HG03457 (cell line): ENCODE results near the gene SLC25A22.

ENCODE experiments used
- ATAC-seq: cut with Tn5 transposase; IDR thresholded peaks from one replicate; pipeline ENCODE4 v1.9.1; 2021; ENCODE audit warnings: moderate number of reproducible peaks; ENCODE audit not compliant: unreplicated experiment

Gene SLC25A22

DNA sequence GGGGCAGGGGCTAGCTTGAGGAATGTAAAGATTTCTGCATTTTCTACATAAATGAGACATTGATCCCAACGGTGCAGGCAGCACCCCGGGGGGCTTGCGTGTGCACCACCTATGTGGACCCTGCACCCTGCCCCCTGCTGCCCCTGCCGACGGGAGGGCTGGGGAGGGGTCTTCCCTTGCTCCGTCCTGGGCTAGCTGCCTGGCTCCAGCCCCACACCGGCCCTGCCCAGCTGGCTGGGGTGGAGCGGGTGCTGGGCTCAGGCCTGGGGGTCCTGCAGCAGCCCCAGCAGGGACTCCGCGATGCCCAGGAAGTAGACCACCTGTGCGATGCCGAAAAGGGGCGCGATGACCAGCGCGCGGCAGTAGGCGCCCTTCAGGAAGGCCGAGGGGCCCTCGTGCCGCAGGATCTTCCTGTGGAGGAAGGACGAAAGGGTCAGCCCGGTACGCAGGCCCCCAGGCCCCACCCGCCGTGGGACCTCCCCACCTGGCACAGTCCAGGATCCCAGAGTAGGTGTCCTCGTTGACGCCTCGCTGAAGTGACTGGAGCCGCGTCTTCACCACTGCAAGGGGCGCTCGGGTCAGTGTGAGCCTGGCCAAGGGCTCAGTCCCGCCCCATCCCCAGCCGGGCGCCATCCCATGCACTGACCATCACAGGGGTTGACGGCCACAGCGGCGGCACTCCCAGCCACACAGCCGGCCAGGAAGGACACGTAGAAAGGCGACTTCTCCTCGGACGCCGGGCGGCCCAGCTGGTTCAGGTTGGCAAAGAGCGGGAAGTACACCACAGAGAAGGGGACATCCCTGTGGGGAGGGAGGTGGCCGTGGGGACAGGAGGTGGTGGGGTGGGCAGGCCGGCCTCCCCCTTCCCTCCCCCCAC lies 6.2 kb downstream of the SLC25A22 start:
- no peak for ATAC-seq

DNA sequence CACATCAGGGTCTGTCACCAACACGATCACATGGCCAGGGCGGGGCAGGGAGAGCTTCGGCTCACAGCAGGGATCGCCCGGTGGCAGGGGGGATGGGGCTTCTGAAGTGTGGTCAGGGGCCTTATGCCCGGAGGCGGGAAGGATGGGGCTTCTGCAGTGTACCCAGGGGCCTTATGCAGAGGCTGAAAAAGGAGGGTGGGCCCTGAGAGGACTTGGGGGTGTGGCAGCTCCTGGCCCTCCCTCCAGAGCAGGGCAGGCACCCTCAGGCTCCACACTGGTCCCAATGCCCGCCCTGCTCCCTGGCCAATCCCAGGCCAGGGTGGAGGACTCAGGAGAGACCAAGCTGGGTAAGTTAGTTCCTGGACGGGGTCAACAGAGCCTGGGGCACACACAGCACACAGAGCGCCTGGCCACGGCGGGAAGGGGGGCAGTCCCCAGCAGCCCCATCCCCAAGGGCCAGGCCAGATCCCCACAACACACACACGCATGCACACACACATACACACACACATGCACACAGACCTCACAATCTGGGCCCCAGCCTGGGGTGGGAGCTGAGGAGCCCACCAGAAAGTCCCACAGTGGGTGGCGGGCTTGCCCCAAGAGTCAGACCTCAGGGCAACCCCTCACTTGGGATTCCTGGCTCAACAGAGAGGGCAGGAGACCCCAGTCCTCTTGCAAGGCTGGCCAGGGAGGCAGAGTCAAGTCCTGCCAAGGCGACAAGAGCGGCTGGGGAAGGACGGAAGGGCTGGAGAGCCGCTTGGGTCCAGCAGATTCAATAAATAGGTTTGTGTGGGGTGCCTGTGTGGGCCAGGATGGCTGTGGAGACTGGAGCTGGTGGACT lies 7.1 kb downstream of the SLC25A22 start:
- ATAC-seq = no peak

DNA sequence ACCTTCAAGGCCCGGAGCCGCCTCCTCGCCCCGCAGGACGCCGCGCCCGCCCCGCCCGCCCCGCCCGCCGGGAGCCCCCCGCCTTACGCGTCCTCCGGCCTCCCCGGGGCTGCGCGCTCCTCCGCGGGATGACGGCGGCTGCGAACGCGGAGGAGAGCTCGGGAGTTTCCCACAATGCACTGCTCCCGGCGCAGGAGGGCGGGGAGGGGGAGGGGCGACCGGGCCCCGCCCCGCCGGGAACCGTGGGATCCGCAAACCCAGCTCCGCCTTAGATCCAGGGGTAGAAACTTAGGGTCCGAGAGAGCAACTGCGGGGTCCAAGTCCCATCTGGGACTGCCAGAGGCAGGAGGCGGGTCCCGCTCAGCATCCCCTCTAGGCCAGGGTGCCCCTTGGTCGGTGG lies 8.1 kb downstream of the SLC25A22 start, which contains the start of gene CEND1:
CEND1 (minus strand) TSS at position 148 of the 400 bp plus-strand sequence. CDS start 1,514 bp downstream, outside the sequence.
- no peak for ATAC-seq

DNA sequence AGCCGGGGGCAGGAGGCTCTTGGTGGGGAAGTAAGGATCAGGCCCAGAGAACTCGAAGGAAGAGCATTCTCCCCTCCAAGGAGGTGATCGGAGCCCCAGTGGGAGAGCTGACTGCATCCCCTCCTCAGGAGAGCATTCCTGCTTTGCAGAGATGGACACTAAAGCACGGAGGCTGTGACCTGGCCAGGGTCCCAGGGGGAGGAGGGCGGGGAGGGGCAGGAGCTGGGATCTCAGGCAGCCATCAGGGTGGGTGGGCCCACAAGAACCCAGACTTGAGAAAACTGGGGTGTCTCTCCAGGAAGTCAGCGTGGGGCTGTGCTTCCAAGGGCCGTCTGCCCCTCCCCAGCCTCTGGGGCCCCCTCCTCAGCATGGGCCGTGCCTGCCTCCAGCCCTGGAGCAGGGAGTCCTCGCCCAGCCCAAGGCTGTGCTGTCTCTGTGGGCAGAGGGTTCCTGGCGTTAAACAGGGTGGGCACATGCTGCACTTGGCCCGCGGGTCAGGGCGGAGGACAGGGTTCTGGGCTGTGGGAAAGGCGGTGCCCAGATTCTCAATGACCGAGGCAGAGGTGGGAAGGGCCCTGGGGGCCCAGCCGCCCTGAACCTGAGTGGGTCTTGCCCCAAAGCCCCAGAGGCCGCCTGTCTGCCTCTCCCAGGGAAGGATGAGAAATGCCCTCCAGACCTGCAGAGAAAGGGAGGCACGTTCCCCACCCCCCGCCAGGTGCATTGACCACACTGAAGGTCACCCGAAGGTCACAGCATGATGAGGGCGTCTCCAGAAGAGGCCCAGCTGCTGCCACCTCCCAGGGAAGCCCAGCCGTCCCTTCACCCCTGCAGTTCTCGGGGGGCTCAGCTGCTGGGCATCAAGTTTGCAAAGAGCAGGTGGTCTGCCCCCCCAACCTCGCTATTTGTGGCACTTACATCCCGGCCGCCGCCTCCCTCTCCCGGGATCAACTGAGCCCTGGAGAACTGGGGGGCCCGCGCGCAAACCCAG lies 8.8 kb downstream of the SLC25A22 start:
- no peak for ATAC-seq

DNA sequence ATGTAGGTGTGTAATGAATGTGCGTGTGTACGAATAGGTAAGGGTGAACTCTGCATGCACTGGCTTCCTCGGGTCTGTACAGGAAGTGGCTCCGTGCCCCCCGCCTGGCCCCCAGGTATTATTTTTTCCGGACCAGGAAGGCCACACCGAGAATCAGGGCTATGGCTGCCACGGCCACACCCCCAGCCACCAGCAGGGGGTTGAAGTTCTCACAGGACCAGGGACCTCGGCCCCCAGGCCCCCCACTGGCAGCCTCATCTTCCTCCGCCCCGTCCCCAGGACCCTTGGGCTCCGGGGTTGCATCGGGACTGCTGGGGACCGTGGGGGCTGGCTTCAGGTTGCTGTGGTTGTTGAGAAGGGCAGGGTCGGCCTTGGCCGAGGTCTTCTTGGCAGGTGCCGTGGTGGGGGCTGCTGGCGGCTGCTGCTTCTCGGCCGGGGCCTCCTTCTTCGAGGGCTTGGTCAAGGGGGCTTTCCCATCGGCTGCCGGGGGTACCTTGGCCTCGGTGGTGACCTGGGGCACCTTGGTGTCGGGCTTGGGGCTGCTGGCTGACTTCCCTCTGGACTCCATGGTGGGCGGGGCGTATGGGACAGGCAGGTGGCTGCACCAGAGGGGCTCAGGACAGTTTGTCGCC lies 10.0 kb downstream of the SLC25A22 start:
- ATAC-seq = no peak

DNA sequence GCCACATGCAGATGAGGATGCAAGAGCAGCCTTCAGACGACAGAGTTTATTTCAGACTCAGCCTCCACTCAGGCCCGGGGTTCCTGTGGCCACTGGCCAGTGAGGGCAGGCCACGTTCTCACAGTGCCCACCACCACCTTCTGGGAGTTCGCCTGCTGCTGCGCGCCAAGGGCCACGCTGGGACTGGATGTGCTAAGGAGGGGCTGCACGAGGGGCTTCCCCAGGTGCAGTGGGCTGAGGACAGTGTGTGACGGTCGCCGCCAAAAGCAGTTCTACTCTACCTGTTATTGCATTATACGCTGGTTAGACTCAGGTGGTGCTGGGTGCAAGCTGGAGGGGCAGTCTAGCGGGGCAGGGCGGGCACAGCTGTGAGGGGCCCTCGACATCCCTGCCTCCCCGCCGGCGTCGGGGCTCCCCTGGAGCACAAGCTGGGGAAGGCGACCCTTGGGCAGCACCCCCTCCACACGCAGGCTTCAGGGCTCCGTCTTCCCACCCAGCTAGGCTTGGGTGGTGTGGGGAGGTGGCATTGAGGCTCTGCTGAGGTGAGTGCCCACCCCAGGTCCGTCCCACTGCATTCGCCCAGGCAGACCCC lies 10.9 kb downstream of the SLC25A22 start:
- ATAC-seq = no peak

DNA sequence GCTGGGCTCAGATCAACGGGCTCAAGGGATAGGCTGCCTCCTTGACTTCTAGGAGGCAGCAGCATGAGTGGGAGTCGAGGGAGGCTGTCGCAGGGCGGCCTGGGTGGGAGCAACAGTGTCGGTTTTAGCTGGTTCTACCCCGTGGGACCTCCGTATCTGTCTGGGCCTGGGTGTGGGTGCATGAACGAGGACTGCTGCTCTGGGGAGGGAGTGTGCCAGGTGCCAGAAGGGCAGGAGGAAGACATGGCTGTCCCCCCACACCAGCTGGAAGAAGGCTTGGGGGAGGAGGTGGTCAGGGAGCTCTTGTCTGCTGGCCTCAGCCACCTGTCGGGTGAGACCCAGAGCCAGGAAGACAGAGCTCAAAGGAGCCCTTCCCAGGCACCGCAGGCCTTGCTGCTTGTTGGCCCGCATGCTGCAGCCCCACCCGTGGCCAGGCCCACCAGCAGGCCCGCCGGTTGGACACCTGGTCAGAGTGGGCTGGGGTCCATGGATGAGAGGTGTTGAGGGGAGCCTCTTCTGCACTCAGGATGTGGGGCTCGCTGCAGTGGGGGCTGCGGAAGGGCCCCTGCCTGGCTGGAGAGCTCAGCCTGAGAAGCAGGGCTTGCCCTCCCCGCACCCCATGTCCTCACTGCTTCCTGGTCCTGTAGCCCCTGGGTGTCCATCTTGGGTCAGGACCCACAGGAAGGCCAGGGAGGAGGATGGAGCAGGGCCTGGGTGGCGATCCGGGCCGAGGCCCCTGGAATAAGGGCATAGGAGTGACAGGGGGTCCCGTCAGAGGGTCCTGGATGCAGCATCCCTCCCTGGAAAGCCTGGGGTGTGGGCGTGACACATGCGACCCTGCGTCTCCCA lies 11.6 kb downstream of the SLC25A22 start:
- no peak for ATAC-seq

DNA sequence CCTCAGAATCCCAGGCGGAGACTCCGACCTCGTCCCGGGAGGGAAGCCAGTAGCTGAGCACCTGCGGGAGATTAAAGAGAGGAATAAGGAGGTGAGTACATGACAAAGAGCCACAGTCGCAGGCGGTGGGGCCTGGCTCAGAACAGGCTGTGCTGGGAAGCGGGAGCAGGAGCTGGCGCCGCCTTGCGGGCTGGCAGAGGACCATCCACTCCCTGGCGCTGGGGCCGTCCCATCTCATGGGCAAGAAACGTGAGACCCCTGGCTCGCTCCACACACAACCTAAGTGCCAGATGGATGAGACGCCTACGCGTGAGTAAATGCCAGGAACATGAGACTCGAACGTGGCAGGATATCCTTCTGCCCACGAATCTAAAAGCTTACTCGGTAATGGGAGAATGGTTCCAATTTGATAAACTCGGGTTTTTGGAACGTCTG lies 14.5 kb downstream of the SLC25A22 start:
- no peak for ATAC-seq

DNA sequence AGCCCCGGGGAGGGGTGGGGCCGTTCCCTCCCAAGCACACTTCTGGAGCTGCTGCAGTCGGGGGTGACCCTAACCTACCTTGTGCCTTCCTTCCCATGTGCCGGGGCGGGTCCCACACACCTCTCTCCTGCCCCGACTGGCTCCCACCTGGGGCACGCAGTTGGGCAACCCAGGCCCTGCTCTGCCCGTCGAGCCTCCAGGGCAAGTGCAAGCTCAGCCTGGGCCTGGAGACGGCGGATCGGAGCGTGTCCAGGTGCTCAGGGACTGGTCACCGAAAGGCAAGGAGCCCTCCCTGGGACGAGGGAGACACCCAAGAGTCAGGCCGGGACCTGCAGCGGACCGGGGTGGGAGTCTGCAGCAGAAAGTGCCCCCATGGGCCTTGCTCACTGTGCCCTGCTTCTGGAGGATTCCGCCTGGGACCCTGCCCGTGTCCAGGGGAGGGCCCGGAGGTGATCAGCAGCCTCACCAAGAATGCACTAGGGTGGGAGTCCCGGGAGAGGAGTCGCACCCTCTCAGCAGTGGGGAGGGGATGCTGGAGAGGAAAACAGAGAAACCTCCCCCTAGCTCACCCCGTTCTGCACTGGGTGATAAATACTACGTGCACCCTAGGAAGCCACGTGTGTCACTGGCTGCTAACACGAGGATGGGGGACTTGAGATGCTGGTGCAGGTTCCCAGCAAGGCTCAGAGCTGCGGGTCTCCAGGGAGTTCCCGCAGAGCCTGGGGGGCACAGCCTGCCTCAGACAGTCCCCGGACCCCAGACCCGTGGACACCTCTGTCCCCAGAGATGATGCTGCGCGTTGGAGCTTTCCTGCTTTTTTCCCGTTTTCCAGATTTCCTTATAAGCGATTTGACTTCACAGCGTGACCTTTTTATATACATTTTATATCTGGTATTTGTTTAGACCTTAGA lies 15.6 kb downstream of the SLC25A22 start:
- ATAC-seq = no peak

DNA sequence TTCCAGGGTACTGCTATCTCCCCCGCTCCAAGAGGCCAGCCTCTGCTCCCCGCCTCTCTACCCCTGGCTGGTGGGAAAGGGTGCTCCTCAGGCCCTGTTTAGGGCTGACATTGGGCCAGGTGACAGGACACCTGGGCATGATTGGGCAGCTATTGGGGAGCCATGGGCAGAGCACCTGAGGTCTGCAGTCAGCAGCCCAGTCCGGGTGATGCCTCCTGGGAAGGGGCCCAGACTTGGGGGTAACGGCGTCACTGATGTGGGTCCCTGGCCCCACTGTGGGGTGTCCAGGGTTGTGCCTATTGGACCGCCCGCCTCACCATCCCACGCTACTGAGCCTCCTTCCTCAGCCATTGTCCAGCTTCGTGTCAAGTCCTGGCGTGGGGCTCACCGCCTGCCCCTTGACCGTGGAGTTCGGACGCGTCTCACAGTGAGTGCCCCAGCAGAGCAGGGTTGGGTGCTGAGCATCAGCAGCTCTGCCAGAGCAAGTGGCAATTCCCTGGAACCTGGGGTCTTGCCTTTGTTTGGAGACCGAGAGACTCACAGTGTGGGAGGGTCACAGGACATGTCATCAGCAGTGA lies 18.0 kb downstream of the SLC25A22 start:
- ATAC-seq = no peak

DNA sequence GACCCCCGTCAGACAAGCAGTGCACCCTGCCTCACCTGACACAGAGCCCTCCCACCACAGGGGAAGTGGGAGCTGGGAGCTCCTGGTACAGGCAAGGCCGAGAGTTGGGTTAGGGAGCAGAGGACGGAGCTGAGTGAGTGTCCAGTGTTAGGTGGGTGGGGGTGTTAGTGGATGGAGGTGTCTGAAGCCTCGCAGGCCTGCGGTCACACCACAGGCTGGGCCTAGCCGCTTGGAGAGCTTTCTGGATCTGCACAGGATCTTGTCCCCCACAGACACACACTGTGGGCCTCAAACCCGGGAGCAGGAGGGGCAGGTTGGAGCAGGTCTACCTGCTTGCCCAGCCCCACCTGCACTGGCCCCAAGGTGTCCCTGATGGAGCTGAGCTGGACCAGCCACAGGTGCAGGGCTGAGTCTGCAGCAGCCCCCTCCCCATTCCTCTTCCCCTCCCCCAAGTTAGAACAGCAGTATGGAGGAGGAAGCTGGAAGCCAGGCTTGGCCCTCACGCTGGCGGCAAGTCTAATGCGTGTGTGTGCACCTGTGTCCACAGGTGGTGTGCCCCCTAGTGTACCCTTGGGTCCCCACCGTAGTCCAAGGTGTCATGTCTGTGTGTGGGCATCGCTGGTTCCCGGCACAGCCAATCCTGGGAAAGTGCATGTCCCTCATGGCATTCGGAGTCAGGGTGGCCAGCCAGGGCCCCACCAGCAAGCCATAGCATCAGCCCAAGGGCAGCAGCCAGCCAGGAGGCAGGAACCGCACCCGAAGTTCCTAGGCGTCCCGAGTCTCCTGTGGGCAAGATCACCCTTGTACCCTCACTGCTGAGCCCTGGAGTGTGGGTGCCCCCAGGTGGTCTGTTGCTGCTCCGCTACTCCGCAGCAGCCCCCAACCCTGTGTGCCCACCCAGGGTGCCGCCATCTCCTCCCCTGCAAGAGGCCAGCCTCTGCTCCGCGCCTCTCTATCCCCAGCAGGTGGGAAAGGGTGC lies 18.8 kb downstream of the SLC25A22 start:
- no peak for ATAC-seq

DNA sequence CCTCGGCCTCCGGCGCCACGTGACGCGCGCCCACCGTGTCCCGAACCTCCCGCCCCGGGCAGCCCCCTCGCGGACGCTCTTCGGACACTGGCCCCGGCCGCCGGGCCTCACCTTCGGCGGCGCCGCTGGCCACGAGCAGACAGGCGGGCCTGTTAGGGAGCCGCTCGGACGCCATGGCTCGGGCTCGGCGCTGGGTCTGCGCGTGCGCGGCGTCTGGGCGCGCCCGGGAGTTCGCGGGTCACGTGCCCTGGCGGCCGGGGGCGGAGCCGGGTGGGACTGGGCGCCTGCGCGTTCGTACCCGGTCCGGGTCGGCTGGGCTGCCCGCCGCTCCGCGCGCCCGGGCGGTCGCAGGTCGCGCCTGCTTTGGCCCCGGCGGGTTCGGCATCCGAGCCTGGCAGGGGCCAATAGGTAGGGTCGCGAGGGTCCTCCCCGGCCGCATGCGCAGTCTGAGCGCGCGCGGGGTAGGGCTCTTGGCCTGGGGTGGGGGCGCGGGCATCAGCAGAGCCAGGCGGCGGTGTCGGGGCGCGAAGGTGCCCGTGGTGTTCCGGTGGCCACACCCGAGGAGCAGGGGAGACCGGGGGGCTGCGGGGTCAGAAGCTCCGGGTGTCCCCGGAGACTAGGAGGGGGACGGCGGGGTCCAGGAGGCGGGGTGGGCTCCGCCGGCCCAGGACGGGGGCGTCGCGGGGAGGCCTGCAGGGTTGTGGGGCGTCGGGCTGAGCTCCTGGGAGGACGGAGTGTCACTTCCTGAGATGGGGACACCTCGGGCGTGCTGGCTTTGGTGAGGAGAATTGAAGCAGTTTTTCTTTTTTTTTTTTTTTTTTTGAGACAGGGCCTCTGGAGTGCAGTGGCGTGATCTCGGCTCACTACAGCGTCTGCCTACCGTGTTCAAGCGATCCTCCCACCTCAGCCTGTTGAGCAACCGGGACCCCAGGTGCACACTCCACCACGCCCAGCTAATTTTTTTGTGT lies 20.5 kb downstream of the SLC25A22 start, which contains the start of gene GATD1:
GATD1 (minus strand) TSS at position 200 of the 968 bp plus-strand sequence; CDS start at position 175, 25 bp downstream.
- peak; percentile 44 for ATAC-seq

DNA sequence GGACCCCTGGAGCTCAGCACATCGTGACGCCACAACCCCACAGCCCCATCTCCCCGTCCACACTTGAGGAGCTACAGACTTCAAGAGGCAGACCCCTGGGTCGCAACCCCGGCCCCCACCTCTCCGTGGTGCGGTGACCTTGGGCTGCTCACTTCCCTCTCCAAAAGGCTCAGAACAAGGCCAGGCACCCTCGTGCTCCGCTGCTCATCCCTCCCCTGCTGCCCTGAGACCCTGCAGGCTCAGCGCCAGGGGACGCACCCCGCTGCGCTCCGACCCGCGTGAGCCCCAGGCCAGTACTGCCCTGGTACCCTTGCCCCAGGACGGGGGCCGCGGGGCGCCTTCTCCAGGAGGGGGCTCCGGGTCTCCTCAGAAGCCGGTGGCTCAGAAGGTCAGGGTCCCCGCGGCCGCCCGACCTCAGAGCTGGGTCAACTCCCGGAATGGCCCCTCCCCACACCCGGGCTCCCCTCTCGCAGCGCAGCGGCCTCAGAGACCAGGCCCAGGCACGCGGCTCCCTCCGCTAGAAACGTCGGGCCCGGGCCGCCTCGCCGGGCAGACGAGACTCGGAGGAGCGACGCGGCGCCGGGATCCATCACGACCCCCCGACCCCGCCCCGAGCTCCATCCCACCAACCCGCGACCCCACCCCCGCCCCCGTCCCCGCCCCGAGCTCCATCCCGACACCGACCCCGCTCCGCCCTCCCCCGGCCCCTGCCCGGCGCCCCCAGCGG lies 21.4 kb downstream of the SLC25A22 start:
- peak; percentile 15 for ATAC-seq

DNA sequence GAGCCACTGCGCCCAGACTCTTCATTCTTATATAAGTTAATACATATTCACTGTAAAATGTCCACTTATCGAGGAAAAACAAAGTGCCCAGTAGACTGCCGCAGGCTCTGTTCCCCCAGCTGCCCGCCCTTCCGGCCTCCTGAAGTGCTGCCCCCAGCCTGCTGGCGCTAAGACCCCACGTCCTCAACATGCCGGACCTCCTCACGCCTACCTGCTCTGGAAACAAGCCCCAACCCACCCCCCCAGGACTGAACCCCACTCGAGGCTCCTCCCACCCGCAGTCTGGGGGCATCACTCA lies 21.9 kb downstream of the SLC25A22 start:
- no peak for ATAC-seq
